Retinal pigment epithelial cell (primary cell): ENCODE data around the gene OTX1.

Experiments
- DNase-seq: peaks from one replicate; pipeline ENCODE4 v3.0.0-alpha.2; 2010; ENCODE audit warnings: low read depth
- H3K4me3 ChIP-seq: 2 replicates; pipeline ENCODE4 v1.5.1; 2011; ENCODE audit warnings: mild to moderate bottlenecking, low read length, control low read depth, moderate library complexity
- TF ChIP-seq, protein P1 (sequence below): conservative IDR thresholded peaks from 2 replicates; pipeline ENCODE4 v1.5.1; 2011; ENCODE audit warnings: low read depth, low read length, control low read depth, inconsistent platforms

The OTX1 gene

DNA sequence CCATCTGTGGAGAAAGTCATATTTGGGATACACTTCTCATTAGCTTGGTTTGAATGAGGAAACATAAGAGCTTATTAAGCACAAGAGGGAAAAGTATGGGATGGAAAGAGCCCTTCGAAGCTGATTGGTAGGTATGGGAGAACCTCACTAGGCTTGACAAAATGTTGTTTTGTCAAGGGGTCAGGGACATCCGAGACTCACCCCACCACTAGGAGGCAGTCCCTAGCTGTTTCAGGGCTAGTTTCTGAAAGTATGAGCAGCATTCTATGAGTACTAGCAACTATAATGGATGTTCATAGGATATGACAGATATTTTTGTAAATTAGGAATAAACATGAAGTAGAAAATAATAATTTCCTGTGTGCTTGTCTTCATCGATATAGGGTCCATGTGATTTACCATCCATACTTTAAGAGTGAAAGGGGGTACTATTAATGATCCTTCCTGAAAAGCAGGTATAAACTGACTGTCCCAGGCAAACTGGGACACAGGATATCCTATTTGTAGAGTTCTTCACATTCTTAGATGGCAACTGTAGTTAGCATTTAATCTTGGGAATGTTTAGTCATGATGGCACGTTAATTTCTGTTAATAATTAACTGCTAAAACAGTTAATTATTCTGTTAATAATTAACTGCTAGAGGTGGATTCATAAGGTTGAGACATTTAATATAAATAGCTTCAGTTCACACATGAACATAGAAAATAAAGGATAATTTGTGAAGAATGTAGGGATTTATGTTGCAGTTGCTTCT lies 28.4 kb downstream of the OTX1 start:
- no peak for DNase-seq
- TF ChIP-seq, protein P1, sequence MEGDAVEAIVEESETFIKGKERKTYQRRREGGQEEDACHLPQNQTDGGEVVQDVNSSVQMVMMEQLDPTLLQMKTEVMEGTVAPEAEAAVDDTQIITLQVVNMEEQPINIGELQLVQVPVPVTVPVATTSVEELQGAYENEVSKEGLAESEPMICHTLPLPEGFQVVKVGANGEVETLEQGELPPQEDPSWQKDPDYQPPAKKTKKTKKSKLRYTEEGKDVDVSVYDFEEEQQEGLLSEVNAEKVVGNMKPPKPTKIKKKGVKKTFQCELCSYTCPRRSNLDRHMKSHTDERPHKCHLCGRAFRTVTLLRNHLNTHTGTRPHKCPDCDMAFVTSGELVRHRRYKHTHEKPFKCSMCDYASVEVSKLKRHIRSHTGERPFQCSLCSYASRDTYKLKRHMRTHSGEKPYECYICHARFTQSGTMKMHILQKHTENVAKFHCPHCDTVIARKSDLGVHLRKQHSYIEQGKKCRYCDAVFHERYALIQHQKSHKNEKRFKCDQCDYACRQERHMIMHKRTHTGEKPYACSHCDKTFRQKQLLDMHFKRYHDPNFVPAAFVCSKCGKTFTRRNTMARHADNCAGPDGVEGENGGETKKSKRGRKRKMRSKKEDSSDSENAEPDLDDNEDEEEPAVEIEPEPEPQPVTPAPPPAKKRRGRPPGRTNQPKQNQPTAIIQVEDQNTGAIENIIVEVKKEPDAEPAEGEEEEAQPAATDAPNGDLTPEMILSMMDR: peak; percentile 58
- H3K4me3 ChIP-seq: no peak overlapping the region

DNA sequence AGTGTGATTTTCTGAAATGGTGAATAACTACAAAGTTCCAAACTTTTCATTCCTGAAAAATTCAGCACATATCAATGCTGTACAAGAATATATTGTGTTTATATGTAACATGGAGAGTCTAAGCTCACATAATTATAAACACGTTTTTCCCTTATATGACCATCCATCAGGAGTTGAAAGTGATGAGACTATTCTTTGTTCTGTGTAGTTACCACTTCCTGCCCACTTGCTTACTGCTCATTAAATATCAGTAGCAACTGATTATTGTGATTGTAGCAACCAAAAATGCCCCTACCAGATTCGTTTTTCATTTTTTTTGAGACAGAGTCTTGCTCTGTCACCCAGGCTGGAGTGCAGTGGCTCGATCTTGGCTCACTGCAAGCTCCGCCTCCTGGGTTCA lies 30.8 kb downstream of the OTX1 start:
- no peak overlapping the region for H3K4me3 ChIP-seq
- TF ChIP-seq, protein P1: no peak
- DNase-seq: no peak

DNA sequence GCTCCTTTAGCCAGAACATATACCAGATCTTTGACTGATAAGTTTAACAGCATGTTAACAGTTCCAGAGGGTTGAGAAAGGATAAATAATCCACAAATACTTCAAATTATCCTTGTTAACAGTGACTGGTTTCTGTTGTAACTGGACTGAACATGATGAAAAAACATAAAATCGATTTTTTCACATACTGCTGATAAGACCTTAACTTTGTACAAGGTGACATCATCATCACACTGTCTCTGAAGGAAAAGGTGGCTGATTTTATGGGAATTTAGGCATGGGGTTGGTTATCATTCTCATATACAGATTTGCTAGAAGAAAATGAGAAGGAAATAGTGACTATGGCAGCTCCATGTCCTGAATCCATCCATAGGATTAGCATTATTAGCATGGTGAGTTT lies 36.1 kb downstream of the OTX1 start:
- TF ChIP-seq, protein P1: no peak
- no peak overlapping the region for H3K4me3 ChIP-seq
- no peak for DNase-seq

DNA sequence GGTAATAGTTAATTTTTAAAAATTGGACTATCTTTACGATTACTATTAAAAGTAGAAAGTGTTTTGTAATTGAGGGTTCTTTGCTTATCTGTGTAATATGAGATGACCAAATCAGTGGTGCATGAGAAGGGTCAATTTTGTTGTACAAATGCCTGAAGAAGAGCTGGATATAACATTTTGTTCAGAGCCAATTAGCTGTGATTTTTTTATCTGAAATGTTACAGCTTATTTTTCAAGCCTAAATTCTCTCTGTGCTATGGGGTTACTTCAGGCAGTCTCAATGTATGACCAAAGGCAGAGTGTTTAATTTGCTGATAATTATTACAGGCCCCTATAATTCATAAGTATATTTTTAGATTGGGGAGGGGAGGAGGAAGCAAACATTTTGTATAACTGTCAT lies 41.8 kb downstream of the OTX1 start:
- TF ChIP-seq, protein P1: no peak
- no peak for DNase-seq
- no peak overlapping the region for H3K4me3 ChIP-seq

DNA sequence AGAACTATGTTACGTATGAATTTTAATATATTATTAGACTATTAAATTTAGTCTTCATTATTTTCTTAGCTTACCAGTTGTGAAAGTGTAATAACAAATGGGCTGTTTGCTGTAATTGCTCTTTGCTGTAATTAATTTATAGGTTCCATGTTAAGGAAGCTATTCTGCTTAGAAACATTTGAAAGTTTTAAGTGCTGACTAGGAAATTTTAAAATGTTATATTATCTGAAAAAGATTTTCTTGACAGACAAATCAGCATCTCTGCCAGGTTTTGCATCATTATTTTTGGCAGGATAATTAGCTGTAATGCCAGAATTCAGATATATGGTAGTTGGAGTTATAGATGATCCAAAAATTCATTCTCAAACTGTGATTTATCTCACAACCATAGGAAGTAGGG lies 42.2 kb downstream of the OTX1 start:
- no peak overlapping the region for H3K4me3 ChIP-seq
- no peak for DNase-seq
- TF ChIP-seq, protein P1: no peak

DNA sequence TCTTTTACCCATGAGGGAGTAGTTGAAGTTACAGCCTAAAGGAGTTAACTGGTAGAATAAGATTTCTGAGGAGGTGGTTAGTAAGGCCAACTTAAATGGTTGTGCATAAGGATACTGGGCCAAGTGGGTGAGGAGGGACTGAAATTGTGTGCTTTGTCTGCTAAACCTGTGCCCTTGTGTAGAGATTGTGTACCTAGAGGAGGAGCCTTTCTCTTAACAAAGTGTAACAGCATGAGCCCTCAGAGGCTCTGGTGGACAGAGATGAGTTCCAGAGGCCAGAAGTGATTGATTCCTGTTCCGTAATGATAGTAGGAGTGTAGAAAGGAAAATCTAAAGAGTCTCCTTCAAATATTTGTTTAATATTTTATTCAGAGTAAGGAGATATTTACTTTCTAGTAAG lies 42.9 kb downstream of the OTX1 start:
- no peak overlapping the region for H3K4me3 ChIP-seq
- no peak for DNase-seq
- TF ChIP-seq, protein P1: no peak

DNA sequence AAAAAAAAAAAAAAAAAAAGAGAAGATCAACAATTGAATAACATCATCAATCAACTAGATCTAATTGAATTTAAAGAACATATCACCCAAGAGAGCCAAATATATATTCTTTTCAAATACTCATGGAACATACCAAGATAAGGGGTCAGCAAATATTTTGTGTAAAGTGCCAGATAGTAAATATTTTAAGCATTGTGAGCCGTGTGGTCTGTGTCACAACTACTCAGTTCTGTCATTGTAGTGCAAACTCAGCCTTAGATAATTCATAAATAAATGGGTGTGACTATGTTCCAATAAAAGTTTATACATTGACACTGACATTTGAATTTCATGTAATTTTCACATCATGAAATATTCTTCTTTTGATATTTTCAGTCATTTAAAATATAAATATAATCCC lies 45.9 kb downstream of the OTX1 start:
- no peak for DNase-seq
- no peak overlapping the region for H3K4me3 ChIP-seq
- TF ChIP-seq, protein P1: no peak
